Endodermal cell (in vitro differentiated cells): Measurements from ENCODE around the gene PLEKHM1. TPM values are rescaled to one million over a fixed set of nuclear protein-coding genes. Genes with fewer than 3 reads are reported as not detected.

ENCODE experiments used
- DNase-seq: peaks from one replicate; pipeline ENCODE4 v3.0.0-alpha.2; 2017
- H3K27ac ChIP-seq: 2 replicates; pipeline ENCODE4 v1.5.1; 2013; ENCODE audit warnings: mild to moderate bottlenecking, low read depth, low read length, moderate library complexity
- H3K27me3 ChIP-seq: 2 replicates; pipeline ENCODE4 v1.6.1; 2013; ENCODE audit warnings: mild to moderate bottlenecking, low read length, moderate library complexity; ENCODE audit not compliant: insufficient read depth, control insufficient read depth, poor library complexity, severe bottlenecking
- H3K36me3 ChIP-seq: 2 replicates; pipeline ENCODE4 v1.7.0; 2013; ENCODE audit warnings: mild to moderate bottlenecking, low read length, moderate library complexity; ENCODE audit not compliant: control insufficient read depth, insufficient read depth
- H3K4me1 ChIP-seq: one replicate; pipeline ENCODE4 v1.7.0; 2013; ENCODE audit warnings: low read length; ENCODE audit not compliant: control insufficient read depth, insufficient read depth
- H3K4me3 ChIP-seq: 2 replicates; pipeline ENCODE4 v1.5.1; 2013; ENCODE audit warnings: mild to moderate bottlenecking, low read length, moderate library complexity
- H3K9ac ChIP-seq: 2 replicates; pipeline ENCODE4 v1.6.1; 2013; ENCODE audit warnings: mild to moderate bottlenecking, low read length, moderate library complexity; ENCODE audit not compliant: poor library complexity, severe bottlenecking; ENCODE audit errors: extremely low read depth
- H3K9me3 ChIP-seq: 2 replicates; pipeline ENCODE4 v1.6.1; 2013; ENCODE audit warnings: mild to moderate bottlenecking, low read length, moderate library complexity; ENCODE audit not compliant: control insufficient read depth
- H3K27ac Mint-ChIP-seq: 2 replicates; pipeline ENCODE4 v1.8.0; 2020; ENCODE audit warnings: mixed read lengths
- H3K27me3 Mint-ChIP-seq: 2 replicates; pipeline ENCODE4 v1.8.0; 2021; ENCODE audit warnings: mild to moderate bottlenecking, mixed read lengths; ENCODE audit not compliant: insufficient read depth
- H3K36me3 Mint-ChIP-seq: 2 replicates; pipeline ENCODE4 v1.8.0; 2020; ENCODE audit warnings: low read depth, mixed read lengths
- H3K4me1 Mint-ChIP-seq: 2 replicates; pipeline ENCODE4 v1.8.0; 2020; ENCODE audit warnings: mixed read lengths
- H3K4me3 Mint-ChIP-seq: 2 replicates; pipeline ENCODE4 v1.8.0; 2020; ENCODE audit warnings: mild to moderate bottlenecking, moderate library complexity, mixed read lengths
- H3K9me3 Mint-ChIP-seq: 2 replicates; pipeline ENCODE4 v1.8.0; 2020; ENCODE audit warnings: mild to moderate bottlenecking, mixed read lengths
- CTCF ChIP-seq: fragments of 200-600 bp; sonication (generic); conservative IDR thresholded peaks from 2 replicates; pipeline ENCODE4 v1.5.0; 2021; ENCODE audit warnings: antibody characterized with exemption, mild to moderate bottlenecking
- WGBS, 2 experiments: methylation state at CpG; one replicate each; pipeline versions ENCODE4 v1.1.5 to v1.1.7; 2013; ENCODE audit warnings: missing lambda C conversion rate in 2 of 2, mixed read lengths in 1 of 2; ENCODE audit not compliant: insufficient coverage in 1 of 2, insufficient read length in 1 of 2; 5-methylcytosine and 5-hydroxymethylcytosine counted together
- total RNA-seq, 2 donors: library from RNA; stranded (reverse); fragmentation: NEBNext Ultra II Directional in 1 of 2; extraction: Animal tissue kit (Norgen Biotek cat#: 25700) in 1 of 2; gene quantifications; 2 replicates in 1 of 2; 3 replicates in 1 of 2; pipeline ENCODE4 v1.2.1, GENCODE V29; 2021

PLEKHM1 gene
- total RNA-seq, 2 donors from 2014 or later: 18.4 to 29.8 TPM

GRCh38 chr17:45423975-45424335, 66.6 kb downstream of the PLEKHM1 start:
- H3K27me3 Mint-ChIP-seq: peaks cover 30% of the 10 kb centered on the region
- Histone ChIP-seq H3K4me3 (no peak overlapping the region), H3K9me3 (no peaks in the 10 kb centered on the region), H3K9ac (no peak overlapping the region), H3K4me1 (peaks cover 4% of the 10 kb centered on the region), H3K36me3 (no peaks in the 10 kb centered on the region), H3K27ac (no peak overlapping the region), H3K27me3 (peaks cover 26% of the 10 kb centered on the region)
- no peaks in the 10 kb centered on the region for H3K9me3 Mint-ChIP-seq
- H3K4me1 Mint-ChIP-seq: peaks cover 15% of the 10 kb centered on the region
- DNase-seq: peak; percentile 44
- peak overlapping the region; percentile 59 for H3K4me3 Mint-ChIP-seq
- TF ChIP-seq CTCF: no peak
- WGBS, 2 experiments: 100% methylated on average over 1 of the region's 1 CpG; no CpG with 5 or more reads in 1 of the 2 experiments
- H3K27ac Mint-ChIP-seq: no peak overlapping the region
- no peaks in the 10 kb centered on the region for H3K36me3 Mint-ChIP-seq

- Histone ChIP-seq H3K27me3 (peaks cover 21% of the 10 kb centered on the region), H3K36me3 (no peaks in the 10 kb centered on the region), H3K27ac (no peak overlapping the region), H3K9ac (no peak overlapping the region), H3K9me3 (no peaks in the 10 kb centered on the region), H3K4me1 (peaks cover 4% of the 10 kb centered on the region), H3K4me3 (no peak overlapping the region)
- 78 to 83% methylated on average over 6 to 8 of the region's 8 CpGs for WGBS, 2 experiments
- Mint-ChIP-seq H3K27me3 (peaks cover 25% of the 10 kb centered on the region), H3K4me3 (no peak overlapping the region), H3K36me3 (no peaks in the 10 kb centered on the region), H3K9me3 (no peaks in the 10 kb centered on the region), H3K4me1 (peaks cover 10% of the 10 kb centered on the region), H3K27ac (no peak overlapping the region)
- DNase-seq: peak; percentile 26
- no peak for TF ChIP-seq CTCF
Observed at GRCh38 chr17:45423304-45423974, 67.1 kb downstream of the PLEKHM1 start.

- Mint-ChIP-seq H3K27ac (peak overlapping the region; percentile 59), H3K27me3 (no peaks in the 10 kb centered on the region), H3K36me3 (peaks cover 3% of the 10 kb centered on the region), H3K4me1 (peaks cover 23% of the 10 kb centered on the region), H3K4me3 (no peak overlapping the region), H3K9me3 (no peaks in the 10 kb centered on the region)
- no peaks in the 10 kb centered on the region for H3K4me1 ChIP-seq
- H3K27ac ChIP-seq: no peak overlapping the region
- no peak for TF ChIP-seq CTCF
- H3K4me3 ChIP-seq: no peak overlapping the region
- peak; percentile 59 for DNase-seq
- H3K9me3 ChIP-seq: no peaks in the 10 kb centered on the region
- WGBS, 2 experiments: 89 to 97% methylated on average over 8 to 10 of the region's 10 CpGs
- no peaks in the 10 kb centered on the region for H3K36me3 ChIP-seq
- H3K9ac ChIP-seq: no peak overlapping the region
- no peaks in the 10 kb centered on the region for H3K27me3 ChIP-seq
Observed at GRCh38 chr17:45414990-45415881, 75.3 kb downstream of the PLEKHM1 start.
